HepG2 (cell line): Measurements from ENCODE around the gene PODN. TPM values are rescaled to one million over a fixed set of nuclear protein-coding genes. Genes with fewer than 3 reads are reported as not detected.

ENCODE experiments used
- BCL3 ChIP-seq: sonication (generic); formaldehyde crosslinking; IDR thresholded peaks from 2 replicates; pipeline ENCODE4 v1.5.1; 2020; ENCODE audit warnings: mild to moderate bottlenecking, missing genetic modification reagents, moderate library complexity
- DRAP1 ChIP-seq: IDR thresholded peaks from 2 replicates; pipeline ENCODE4 v1.6.1; 2016; ENCODE audit warnings: missing genetic modification reagents, missing compliant biosample characterization
- IRF2 ChIP-seq: IDR thresholded peaks from 2 replicates; pipeline ENCODE4 v1.6.1; 2018; ENCODE audit warnings: missing genetic modification reagents, missing compliant biosample characterization
- MXD4 ChIP-seq: IDR thresholded peaks from 2 replicates; pipeline ENCODE4 v1.6.1; 2016; ENCODE audit warnings: mild to moderate bottlenecking, missing biosample characterization, missing genetic modification reagents
- NCOA1 ChIP-seq: sonication (generic); formaldehyde crosslinking; IDR thresholded peaks from 2 replicates; pipeline ENCODE4 v1.9.0; 2021; ENCODE audit warnings: missing genetic modification reagents
- SALL1 ChIP-seq: sonication (generic); formaldehyde crosslinking; IDR thresholded peaks from 2 replicates; pipeline ENCODE4 v1.8.0; 2022; ENCODE audit warnings: mild to moderate bottlenecking, missing genetic modification reagents
- SUZ12 ChIP-seq: fragments of 150-350 bp; IDR thresholded peaks from 2 replicates; pipeline ENCODE4 v1.6.1; 2014; ENCODE audit warnings: low read depth, low read length
- U2AF1 ChIP-seq: fragments of 200-400 bp; formaldehyde crosslinking; optimal IDR thresholded peaks from 2 replicates; pipeline ENCODE3; 2017; ENCODE audit warnings: mild to moderate bottlenecking, low read depth, low read length
- ZBTB40 ChIP-seq, 2 experiments: fragments of 450-650 bp in 1 of 2; sonication (generic) in 1 of 2; formaldehyde crosslinking in 1 of 2; IDR thresholded peaks; 2 replicates each; pipeline versions ENCODE4 v1.6.1 to v1.8.0; 2016 to 2022; ENCODE audit warnings: antibody characterized with exemption in 1 of 2, mild to moderate bottlenecking in 1 of 2, missing genetic modification reagents in 1 of 2
- ZKSCAN8 ChIP-seq: IDR thresholded peaks from 2 replicates; pipeline ENCODE4 v1.6.1; 2016; ENCODE audit warnings: borderline replicate concordance, missing genetic modification reagents, missing compliant biosample characterization
- ZNF205 ChIP-seq: IDR thresholded peaks from 2 replicates; pipeline ENCODE4 v1.6.1; 2018; ENCODE audit warnings: missing biosample characterization, missing genetic modification reagents
- ZNF251 ChIP-seq: sonication (generic); formaldehyde crosslinking; IDR thresholded peaks from 2 replicates; pipeline ENCODE4 v1.9.0; 2021; ENCODE audit warnings: mild to moderate bottlenecking, missing genetic modification reagents
- ZNF33B ChIP-seq: sonication (generic); formaldehyde crosslinking; IDR thresholded peaks from 2 replicates; pipeline ENCODE4 v1.5.1; 2020; ENCODE audit warnings: mild to moderate bottlenecking, missing genetic modification reagents
- ZNF572 ChIP-seq: sonication (generic); formaldehyde crosslinking; IDR thresholded peaks from 2 replicates; pipeline ENCODE4 v1.5.1; 2020; ENCODE audit warnings: mild to moderate bottlenecking, missing genetic modification reagents
- ZNF616 ChIP-seq: sonication (generic); formaldehyde crosslinking; IDR thresholded peaks from 2 replicates; pipeline ENCODE4 v1.5.0; 2020; ENCODE audit warnings: low read depth, mild to moderate bottlenecking, missing genetic modification reagents
- ZNF746 ChIP-seq: sonication (generic); formaldehyde crosslinking; IDR thresholded peaks from 2 replicates; pipeline ENCODE4 v1.8.0; 2022; ENCODE audit warnings: mild to moderate bottlenecking, missing genetic modification reagents
- ZNF773 ChIP-seq: sonication (generic); formaldehyde crosslinking; IDR thresholded peaks from 2 replicates; pipeline ENCODE4 v1.4.0; 2020; ENCODE audit warnings: missing genetic modification reagents, borderline replicate concordance
- ZSCAN5A ChIP-seq: sonication (generic); formaldehyde crosslinking; IDR thresholded peaks from 2 replicates; pipeline ENCODE4 v1.8.0; 2022; ENCODE audit warnings: mild to moderate bottlenecking, missing genetic modification reagents, borderline replicate concordance
- polyA plus RNA-seq, 8 experiments: library from polyadenylated mRNA; depleted of rRNA in 3 of 8; stranded (reverse) in 7 of 8; unstranded in 1 of 8; fragments of >200 nt; fragmentation: Illumina TruSeq in 4 of 8; extraction: Trizol in 4 of 8; gene quantifications; 2 replicates each; pipeline versions ENCODE4 v1.2.1 to v1.2.3, GENCODE V29; 2011 to 2016; ENCODE audit warnings: low read depth in 4 of 8, missing spikeins in 1 of 8, mixed read lengths in 1 of 8; ENCODE audit not compliant: insufficient read depth in 1 of 8
- total RNA-seq, 5 experiments: library from RNA; depleted of rRNA; stranded (reverse); fragments of >200 nt; fragmentation: Illumina TruSeq; extraction: Trizol; gene quantifications; 2 replicates each; pipeline ENCODE4 v1.2.3, GENCODE V29; 2016; ENCODE audit warnings: low read depth in 1 of 5

The PODN gene
- total and polyA plus RNA-seq, 2 of the 13 experiments (the other 11 are each of a cell fraction or from before 2014, with no cell fraction given): 0.13 TPM; not detected in 1

GRCh38 chr1:53014791-53015507 is 47.1 kb upstream of the PODN start (continued):
- no peak for TF ChIP-seq U2AF1
- no peak for TF ChIP-seq ZNF746
- TF ChIP-seq ZNF205 (CRISPR knock-in tag): peak; percentile 56; the same call in 1 of the 2 replicates
- no peak for TF ChIP-seq SUZ12
- peak; percentile 60 for TF ChIP-seq IRF2 (CRISPR knock-in tag)
- TF ChIP-seq ZKSCAN8 (CRISPR knock-in tag): no peak
- TF ChIP-seq ZNF616 (CRISPR knock-in tag): no peak
- peak; percentile 70 for TF ChIP-seq DRAP1 (CRISPR knock-in tag)
- TF ChIP-seq ZNF773 (CRISPR knock-in tag): no peak
- TF ChIP-seq MXD4 (CRISPR knock-in tag): peak; percentile 57; the same call in 1 of the 2 replicates
- no peak for TF ChIP-seq ZNF251 (CRISPR knock-in tag)
- TF ChIP-seq SALL1 (CRISPR knock-in tag): peak; percentile 80
- TF ChIP-seq ZBTB40 (IDR thresholded peaks at IDR 0.05): no peak
- no peak; the same call in 1 of the 2 replicates for TF ChIP-seq ZBTB40 (CRISPR knock-in tag; IDR thresholded peaks at IDR 0.05)
- no peak for TF ChIP-seq ZNF33B
- TF ChIP-seq NCOA1: no peak
- TF ChIP-seq ZNF572 (CRISPR knock-in tag): no peak
- no peak for TF ChIP-seq BCL3
- peak; percentile 46; the same call in 1 of the 2 replicates for TF ChIP-seq ZSCAN5A (CRISPR knock-in tag)
